ENCODE data around the gene ZBED4.
"Not testable (repeated sequence)": the region's sequence is repeated elsewhere in the genome, so short reads cannot be mapped to it uniquely, and the experiment has no call there.

The ZBED4 gene

DNA sequence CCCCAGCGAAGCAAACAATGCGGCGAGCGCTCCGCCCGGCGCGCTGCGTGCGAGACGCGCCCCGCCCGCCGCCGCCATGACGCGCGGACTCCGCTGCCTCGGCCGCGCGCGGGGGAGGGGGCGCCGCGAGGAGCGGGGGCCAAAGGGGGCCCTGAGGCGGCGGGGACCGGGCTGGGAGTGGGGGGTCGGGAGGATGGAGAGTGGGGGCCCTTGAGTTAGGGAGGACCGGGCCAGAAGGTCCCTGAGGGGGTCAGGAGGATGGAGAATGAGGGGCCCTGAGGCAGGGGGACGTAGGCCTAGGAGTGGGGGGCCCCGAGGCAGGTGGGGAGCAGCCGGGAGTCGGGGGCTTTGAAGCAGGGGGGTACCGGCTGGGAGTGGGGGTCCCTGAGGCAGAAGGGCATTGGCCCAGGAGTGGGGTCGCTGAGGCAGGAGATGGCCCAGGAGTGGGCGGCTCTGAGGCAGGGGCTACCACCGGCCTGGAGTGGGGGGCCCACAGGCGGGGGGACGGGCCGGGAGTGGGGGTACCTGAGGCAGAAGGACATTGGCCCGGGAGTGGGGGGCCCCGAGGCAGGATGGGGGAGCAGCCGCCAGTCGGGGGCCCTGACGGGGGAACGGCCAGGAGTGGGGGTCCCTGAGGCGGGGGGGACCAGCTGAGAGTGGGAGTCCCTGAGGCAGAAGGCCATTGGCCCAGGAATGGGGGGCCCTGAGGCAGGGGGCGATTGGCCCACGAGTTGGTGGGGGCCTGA lies 25.6 kb upstream of the ZBED4 start, which contains the start of gene BRD1:
Gene BRD1 (minus strand): TSS at position 21 of the 746 bp plus-strand sequence. CDS start 3,556 bp downstream, outside the sequence.
- DNase-seq = no peak

DNA sequence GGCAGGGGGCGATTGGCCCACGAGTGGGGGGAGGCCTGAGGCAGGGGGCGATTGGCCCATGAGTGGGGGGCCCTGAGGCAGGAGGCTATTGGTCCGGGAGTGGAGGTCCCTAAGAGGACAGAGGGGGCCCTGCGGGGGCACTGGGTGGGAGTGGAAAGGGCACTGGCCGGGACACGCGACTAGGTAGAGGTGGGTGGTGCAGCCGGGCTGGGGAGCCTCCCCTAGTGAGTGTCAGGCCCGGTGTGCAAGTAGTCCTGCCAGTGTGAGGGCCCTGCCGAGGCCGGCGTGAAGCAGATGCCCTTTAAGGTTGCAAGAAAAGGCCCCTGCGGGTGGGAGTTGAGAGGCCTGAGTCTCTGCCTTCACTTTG lies 25.1 kb upstream of the ZBED4 start:
- DNase-seq = no peak

DNA sequence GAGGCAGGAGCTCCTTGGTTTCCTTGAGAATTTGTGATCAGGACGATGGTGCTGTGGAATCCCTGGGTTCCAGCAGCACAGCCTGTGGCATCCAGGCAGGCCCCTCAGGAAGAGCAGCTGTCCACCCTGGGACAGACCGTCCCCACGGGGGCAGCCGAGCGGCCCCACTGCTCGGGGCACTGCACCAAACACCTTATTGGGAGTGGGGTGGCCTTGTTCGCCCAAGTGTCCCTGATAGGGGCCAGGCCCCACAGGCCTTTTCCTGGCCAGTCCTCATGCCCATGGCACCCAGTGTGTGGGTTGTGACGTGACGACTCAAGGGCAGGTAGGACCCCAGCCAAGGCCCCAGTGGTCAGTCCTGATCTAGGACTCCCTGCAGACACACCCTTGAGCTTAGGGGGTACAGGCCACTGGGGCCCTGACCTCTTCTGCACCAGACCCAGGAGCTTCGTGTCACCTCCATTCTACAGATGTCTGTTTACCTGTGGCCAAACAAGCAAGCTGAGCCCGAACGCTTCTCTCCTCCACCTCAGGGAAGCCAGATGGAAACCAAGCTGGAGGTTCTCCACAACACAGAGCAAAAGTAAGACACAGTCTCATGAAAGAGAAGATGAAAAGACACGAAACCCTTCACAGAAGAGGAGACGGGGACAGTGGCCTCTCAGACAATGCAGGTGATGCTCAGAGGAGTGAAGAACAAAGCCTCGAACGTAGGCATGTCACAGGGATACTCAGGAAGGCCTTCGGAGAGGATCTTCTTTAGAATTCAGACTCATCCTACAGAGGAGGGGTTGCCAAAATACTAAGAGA lies 24.4 kb upstream of the ZBED4 start:
- DNase-seq = no peak

- no peak for DNase-seq
Measured at GRCh38 chr22:49833340-49834007, 20.2 kb upstream of the ZBED4 start.

DNA sequence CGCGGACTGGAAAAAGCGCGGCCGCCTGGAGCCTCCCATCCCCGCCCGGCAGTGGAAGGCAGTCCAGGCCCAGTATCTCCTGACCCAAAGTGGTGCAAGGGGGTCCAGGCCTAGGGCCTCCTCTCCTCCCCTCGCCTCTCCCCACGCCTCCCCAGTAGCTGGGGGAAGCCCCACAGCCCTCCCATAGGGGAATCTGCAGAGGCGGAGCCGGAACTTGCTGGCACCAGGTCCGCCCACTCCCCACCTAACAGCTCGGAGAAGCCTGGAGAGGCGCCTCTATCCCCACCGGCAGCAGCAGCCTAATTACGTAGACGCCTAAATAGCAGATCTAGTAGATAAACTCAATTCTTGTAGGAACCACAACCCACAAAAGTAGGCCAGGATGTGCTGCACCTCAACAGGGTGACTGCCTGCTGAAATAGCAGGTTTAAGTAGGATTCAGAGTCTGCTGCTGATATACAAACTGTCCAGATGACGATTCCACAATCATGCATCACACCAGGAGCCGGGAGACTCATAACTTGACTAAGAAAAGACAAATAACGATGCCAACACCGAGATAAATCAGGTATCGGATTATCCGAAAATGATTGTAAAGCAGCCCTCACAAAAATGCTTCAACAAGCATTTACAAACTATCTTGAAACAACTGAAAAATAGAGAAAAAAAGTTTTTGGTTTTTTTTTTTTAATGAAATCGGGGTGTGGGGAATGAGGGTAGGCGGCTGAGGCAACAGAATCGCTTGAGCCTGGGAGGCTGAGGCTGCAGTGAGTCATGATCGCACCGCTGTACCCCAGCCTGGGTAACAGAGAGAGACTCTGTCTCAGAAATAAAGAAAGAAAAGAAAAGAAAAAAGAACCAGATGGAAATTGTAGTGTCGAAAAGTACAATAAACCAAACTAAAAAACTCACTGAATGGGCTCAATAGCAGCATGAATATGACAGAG lies 14.6 kb upstream of the ZBED4 start:
- no peak for DNase-seq

- DNase-seq = no peak
Measured at GRCh38 chr22:49845241-49845640, 8.4 kb upstream of the ZBED4 start.

- DNase-seq = no peak
Measured at GRCh38 chr22:49845666-49846459, 7.8 kb upstream of the ZBED4 start.

GRCh38 chr22:49847751-49848689 lies 5.6 kb upstream of the ZBED4 start:
- DNase-seq = no peak

GRCh38 chr22:49848690-49849160 lies 4.9 kb upstream of the ZBED4 start:
- no peak for DNase-seq

GRCh38 chr22:49849161-49850020 lies 4.3 kb upstream of the ZBED4 start:
- DNase-seq = no peak

DNA sequence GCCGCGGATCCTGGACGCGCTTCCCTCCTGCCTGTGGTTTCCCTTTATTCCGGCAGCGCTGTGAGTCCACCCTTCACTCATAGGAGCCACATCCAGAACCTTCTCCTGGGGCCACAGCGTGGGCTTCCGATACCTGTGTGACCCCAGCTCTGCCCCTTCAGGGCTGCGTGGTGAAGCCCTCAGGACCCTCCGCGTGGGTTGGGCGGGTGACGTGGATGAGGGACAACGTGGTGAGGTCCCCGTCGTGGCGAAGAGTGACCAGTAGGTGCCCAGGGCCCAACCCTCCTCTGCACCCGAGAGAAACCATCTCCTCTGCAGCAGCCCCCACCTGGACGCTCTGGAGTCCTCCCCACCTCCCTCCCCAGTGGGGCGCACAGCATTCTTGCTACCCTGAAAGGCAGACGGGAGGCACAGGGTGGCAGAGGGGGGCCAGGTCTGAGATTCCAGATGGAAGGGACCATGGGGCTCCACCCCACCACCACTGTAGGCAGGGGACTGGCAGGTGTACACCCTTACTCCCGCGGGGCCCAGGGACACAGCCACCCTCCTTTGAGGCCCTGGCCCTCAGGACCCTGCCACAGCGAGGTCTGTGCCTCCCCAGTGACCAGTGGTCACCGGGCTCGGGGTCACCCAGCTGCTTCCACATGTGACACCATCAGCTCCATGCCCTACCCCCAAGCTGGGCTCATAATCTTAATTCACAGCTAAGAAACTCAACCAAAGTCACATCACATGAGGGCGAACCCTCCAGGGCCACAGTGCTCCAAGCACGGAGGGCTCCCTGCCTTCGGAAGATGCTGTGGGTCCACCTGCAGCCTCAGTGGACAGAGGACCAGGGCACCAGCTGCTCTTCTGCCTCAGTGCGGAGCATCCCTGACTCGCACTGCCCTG lies 3.4 kb upstream of the ZBED4 start:
- DNase-seq = no peak

DNA sequence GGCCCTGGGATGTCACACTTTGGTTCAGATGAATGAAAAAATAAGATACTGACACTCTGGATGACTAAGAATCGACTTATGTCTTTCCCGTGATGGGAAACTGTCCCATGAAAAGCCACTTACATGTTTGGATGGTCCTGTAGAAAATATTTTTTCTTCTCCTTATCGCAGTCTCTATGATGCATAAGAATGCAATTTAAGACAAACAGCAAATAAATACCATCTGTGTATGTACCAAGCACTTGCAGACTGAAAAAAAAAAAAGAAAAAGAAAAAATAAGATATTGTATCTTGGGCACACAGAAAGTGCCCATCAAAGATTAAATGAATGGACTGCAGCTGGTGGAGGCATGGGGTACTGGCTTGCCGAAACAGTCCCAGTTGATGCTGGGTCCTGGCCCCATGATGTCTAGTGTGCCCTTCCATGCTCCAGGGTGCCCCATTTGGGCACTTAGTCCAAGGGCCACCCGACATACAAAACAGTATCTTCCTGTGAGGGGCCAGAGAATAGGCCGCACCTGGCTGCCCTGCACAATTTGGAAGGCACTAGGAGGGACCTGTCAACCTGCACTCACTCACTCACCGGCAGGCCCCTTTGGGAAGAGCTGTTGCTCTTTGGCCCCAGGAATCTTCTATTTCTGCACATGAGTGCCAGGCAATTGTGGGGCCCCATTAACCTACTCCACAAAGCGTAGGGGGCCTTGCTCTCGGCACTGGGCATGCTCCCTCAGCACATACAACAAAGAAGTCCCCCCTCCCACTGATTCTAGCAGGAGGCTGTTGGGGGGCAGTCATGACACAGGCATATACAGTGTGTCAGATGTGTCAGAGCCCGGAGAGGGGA lies 2.5 kb upstream of the ZBED4 start:
- no peak for DNase-seq

DNA sequence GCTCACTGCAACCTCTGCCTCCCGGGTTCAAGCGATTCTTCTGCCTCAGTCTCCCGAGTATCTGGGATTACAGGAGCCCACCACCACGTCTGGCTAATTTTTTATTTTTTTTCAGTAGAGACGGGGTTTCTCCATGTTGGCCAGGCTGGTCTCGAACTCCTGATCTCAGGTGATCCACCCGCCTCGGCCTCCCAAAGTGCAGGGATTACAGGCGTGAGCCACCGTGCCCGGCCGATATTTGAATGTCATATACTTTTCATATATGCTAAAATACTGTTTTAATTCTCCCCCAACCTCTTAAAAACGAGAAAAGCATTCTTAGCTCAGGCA lies 1.1 kb upstream of the ZBED4 start:
- DNase-seq = not testable (repeated sequence)

DNA sequence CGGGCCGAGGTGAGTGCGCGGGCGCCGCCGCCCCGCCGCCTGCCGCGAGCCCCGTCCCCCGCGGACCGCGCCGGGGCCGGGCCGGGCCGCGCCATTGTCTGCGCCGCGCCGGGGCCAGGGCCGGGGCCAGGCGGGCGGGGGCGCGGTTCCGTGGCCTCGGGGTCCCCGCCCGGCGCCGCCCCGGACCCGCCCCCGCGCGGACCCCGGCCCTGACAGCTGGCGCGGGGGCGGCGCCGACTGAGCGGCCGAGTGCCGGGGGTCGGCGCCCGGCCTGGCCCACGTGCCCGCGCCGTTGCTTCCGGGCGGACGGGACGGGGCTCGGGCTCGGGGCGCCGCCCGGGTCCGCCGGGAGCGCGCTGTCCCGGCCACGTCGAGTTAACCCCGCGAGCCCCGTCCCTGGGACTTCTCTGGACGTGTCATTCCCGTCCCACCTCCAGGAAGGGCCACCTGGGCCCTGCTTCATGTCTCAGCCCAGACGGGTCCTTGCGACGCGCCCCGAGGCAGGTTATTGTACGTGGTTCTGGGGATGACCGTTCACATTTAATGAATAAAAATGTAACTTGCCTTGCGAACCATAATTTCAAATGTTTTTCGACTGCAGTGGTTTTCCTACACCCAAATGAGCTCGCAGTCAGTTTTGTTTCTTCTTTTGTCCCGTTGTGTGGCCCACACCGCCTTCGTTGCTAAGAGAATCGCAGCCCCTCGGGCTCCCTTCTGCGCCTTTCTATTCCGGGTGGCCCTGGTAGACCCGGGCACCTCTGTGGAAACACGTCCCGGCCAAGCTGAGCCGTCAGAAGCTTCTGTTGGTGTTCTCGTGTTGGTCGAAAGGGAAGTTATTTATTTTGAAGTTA lies 562 bp downstream of the ZBED4 start:
- no peak for DNase-seq

GRCh38 chr22:49855251-49855911 lies 1.7 kb downstream of the ZBED4 start:
- DNase-seq = no peak

DNA sequence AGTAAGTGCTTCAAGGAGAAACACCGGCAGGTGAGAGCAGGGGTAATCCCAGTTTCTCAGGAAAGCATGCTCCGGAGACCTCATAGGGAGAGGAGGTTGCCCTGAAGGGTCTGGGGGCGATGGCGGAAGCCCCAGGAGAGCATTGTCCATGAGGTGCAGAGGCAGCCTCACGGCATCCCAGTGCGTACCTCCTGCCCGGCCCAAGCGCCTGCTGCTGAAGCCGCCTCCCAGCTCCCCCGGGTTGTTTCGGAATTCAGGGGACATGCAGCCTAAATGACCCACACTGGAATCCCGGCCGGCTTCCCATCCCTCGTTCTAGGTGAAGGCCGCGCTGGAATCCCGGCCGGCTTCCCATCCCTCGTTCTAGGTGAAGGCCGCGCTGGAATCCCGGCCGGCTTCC lies 2.7 kb downstream of the ZBED4 start:
- DNase-seq = no peak
